ENCODE results near the gene ZCCHC7.
A peak's percentile ranks its signal among the peaks of the same experiment; 100 is the strongest.
"Not testable (repeated sequence)": the region's sequence is repeated elsewhere in the genome, so short reads cannot be mapped to it uniquely, and the experiment has no call there.

The ZCCHC7 gene

GRCh38 chr9:37119907-37120842, at the start of gene ZCCHC7:
Gene ZCCHC7 (plus strand): TSS chr9:37120574.
- DNase-seq (ENCODE audit: low read depth in 2 of 2), result peak; percentile 93 to 94

DNA sequence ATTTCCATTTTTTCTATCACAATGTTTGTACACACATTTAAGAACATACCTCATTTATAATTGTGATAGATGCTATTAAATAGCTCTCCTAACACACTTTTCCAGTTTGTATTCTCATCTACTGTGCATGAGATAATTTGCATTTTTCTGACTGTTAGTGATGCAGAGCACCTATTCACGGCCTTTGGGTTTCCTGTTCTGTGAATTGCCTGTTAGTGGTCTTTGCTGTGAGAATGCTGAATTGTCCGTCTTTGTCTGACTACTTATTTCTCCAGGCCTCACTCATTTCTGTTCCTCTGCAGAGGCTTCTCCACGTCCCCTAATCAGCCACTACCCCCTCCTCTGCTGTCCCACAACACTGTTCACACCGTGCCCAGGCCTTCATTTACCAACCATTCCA, 45.6 kb upstream of the ZCCHC7 start:
- not testable (repeated sequence) for DNase-seq (ENCODE audit: low read depth in 2 of 2)

- peak; percentile 82 to 92 for DNase-seq (ENCODE audit: low read depth in 2 of 2)
These were observed 40.8 kb upstream of the ZCCHC7 start for GRCh38 chr9:37079370-37080164.

GRCh38 chr9:37080165-37080628, 40.2 kb upstream of the ZCCHC7 start:
- DNase-seq (ENCODE audit: low read depth in 2 of 2), result not testable (repeated sequence)

GRCh38 chr9:37081507-37081906, 38.9 kb upstream of the ZCCHC7 start:
- not testable (repeated sequence) for DNase-seq (ENCODE audit: low read depth in 2 of 2)

DNA sequence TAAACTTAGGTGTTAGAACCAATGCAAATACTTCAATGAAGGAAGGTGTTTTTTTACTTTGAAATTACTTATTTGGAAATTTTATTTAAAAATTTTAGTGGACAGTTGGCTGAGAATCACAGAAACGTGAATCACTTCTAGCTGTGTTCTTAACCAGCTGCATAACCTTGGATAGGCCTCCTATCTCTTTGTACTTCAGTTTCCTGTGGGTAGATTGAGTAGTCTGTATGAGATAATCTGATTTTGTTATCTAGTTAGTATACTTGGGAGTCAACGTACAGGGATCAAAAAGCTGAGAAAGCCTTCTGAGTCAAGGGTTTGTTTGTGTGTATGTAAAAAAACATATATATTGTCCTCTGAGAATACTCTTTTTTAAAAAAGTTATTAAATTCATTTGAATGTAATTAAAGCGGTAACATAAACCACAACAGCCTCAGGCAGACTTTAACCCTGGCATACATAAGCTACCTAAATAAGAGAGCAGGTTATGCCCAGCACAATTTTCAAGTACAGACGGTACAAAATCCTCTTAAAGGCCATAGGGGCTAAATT, 38.1 kb upstream of the ZCCHC7 start:
- DNase-seq (ENCODE audit: low read depth in 2 of 2), result no peak

GRCh38 chr9:37083654-37084053, 36.7 kb upstream of the ZCCHC7 start:
- no peak for DNase-seq (ENCODE audit: low read depth in 2 of 2)

DNA sequence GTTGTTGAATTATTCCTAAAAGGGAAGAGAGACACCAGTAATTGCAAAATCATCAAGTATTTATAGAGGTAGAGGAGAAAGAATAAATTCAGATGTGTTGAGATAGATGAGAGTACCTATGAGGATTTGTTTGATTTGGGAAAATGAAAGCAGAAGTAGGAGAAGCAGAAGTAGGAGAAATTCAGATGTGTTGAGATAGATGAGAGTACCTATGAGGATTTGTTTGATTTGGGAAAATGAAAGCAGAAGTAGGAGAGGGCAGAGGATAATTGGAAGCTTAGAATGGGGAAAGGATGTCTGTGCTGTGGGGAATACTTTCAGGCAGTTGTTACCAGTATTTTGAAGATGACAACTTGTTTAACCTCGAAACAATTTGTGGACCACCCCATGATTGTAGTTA, 35.1 kb upstream of the ZCCHC7 start:
- DNase-seq (ENCODE audit: low read depth in 2 of 2), result no peak

DNA sequence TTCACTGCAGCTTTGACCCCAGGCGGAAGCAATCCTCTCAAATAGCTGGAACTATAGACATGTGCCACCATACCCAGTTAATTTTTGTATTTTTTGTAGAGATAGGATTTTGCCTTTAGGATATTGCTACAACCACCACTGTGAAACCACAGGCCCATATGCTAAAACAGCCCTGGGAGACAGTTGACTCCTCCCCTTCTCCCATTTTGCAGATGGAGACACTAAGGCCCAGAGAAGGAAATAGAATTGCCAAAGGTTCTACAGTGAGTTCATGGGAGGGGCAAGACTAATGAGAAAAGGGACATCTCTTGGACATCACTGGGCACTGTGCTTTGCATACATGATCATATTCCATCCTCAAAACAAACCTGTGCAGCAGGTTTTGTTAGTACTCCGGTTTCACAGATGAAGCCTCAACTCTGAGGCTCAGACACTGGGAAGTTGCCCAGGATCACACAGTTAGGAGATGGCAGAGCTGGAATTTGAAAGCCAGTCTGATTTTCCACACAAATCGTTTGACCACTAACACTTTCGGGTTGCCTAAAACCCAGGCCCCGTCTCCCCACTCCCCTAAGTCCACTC, 27.6 kb upstream of the ZCCHC7 start:
- not testable (repeated sequence) for DNase-seq (ENCODE audit: low read depth in 2 of 2)

DNA sequence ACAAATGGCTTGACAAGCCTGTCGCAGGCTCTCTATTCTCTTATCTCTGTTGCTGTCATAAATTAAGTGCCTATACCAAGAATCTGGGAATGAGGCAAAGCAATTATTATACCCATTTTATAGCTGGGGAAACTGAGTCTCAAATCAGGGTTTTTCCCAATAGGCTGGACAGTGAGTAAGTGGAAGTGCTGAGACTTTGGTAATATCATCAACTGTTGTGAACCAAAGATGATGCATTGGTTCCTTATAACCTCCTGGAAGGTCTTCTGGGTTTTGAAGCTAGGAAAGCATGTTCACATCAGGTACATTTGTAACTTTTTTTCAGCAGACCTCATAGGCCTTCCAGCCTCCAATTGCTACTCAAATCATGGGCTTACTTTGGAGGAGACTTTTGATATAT, 25.6 kb upstream of the ZCCHC7 start:
- DNase-seq (ENCODE audit: low read depth in 2 of 2), result no peak

- DNase-seq (ENCODE audit: low read depth in 2 of 2), result no peak
These were observed 23.7 kb upstream of the ZCCHC7 start for GRCh38 chr9:37096628-37097027.

- no peak for DNase-seq (ENCODE audit: low read depth in 2 of 2)
These were observed 23.1 kb upstream of the ZCCHC7 start for GRCh38 chr9:37097294-37097693.

DNA sequence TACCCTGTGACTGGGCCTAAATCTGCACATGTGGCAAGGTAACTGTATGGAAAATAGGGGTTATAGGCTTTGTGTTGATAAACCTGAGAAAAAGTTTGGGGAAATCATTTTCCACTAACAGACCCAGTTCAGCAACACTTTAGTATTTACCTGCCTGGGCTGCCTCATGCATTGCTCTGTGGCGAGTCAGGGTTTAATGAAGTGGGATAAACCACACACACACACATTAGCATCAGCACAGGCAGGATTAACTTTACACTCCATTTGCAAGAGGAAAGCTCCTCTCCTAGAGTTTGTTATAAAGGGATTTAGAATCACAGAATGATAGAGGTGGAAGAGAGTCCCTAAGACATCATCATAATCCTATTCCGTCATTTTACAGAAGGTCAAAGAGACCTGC, 20.0 kb upstream of the ZCCHC7 start:
- no peak for DNase-seq (ENCODE audit: low read depth in 2 of 2)

- DNase-seq (ENCODE audit: low read depth in 2 of 2), result no peak
These were observed 19.6 kb upstream of the ZCCHC7 start for GRCh38 chr9:37100741-37101140.

- no peak for DNase-seq (ENCODE audit: low read depth in 2 of 2)
These were observed 17.9 kb upstream of the ZCCHC7 start for GRCh38 chr9:37102486-37102885.

GRCh38 chr9:37104183-37104889, 16.0 kb upstream of the ZCCHC7 start:
- DNase-seq (ENCODE audit: low read depth in 2 of 2), result no peak

- no peak for DNase-seq (ENCODE audit: low read depth in 2 of 2)
These were observed 15.1 kb upstream of the ZCCHC7 start for GRCh38 chr9:37105234-37105633.

DNA sequence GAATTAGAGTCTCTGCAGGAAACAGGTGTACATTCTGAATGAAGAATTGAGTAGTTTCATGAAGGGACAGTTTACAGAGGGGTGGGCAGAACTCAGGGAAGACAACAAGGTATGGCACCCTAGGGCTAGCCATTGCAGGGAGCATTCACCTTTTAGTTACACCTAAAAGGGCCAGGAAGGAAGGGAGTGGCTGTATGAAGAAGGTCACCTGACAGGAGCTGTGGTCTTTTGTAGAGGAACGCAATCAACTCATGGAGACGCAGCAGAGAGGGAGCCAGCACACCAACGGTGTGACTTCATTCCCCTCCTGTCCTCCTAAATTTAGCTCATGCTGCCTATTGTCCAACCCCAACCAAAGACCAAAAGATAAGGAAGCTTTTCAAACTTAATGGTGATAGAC, 12.7 kb upstream of the ZCCHC7 start:
- DNase-seq (ENCODE audit: low read depth in 2 of 2), result no peak

DNA sequence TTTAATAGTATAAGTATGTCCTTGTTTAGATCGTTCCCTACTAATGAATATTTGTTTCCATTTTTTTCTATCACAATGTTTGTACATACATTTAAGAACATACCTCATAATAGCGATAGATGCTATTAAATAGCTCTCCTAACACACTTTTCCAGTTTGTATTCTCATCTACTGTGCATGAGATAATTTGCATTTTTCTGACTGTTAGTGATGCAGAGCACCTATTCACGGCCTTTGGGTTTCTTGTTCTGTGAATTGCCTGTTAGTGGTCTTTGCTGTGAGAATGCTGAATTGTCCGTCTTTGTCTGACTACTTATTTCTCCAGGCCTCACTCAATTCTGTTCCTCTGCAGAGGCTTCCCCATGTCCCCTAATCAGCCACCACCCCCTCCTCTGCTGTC, 5.9 kb upstream of the ZCCHC7 start:
- not testable (repeated sequence) for DNase-seq (ENCODE audit: low read depth in 2 of 2)

- DNase-seq (ENCODE audit: low read depth in 2 of 2), result no peak
These were observed 2.4 kb upstream of the ZCCHC7 start for GRCh38 chr9:37117956-37118355.

GRCh38 chr9:37119360-37119759, 1.0 kb upstream of the ZCCHC7 start:
- no peak for DNase-seq (ENCODE audit: low read depth in 2 of 2)
